H1 (cell line): ENCODE data around the gene TNRC6B. TPM values are rescaled to one million over a fixed set of nuclear protein-coding genes. Genes with fewer than 3 reads are reported as not detected.

Experiments
- CTCF ChIA-PET: fragments of 300-600 bp; sonication (Branson Sonifier 250); formaldehyde crosslinking; loops from one replicate; lab custom pipeline; 2021; ENCODE audit not compliant: partially characterized antibody; lab: Charles Lee
- POLR2A ChIA-PET: fragments of 300-600 bp; sonication (Branson Sonifier 250); formaldehyde crosslinking; loops from one replicate; lab custom pipeline; 2021; ENCODE audit warnings: inconsistent platforms; ENCODE audit not compliant: partially characterized antibody; lab: Charles Lee
- DNase-seq, 2 experiments: peaks; one replicate each; pipeline versions ENCODE4 v3.0.0 to v3.0.0-alpha.2; 2010 to 2022; ENCODE audit warnings: low spot score in 2 of 2, low read depth in 1 of 2, mixed read lengths in 1 of 2
- FAIRE-seq: peaks from 2 replicates; lab custom pipeline; 2011; peaks lifted over from hg19 to GRCh38; lab: Jason Lieb, UNC
- H2AFZ ChIP-seq: 2 replicates; pipeline ENCODE4 v1.8.1; 2012; ENCODE audit warnings: low read length, inconsistent platforms
- H2AK5ac ChIP-seq: 2 replicates; pipeline ENCODE4 v1.6.1; 2013; ENCODE audit warnings: low read depth, low read length
- H2BK120ac ChIP-seq: replicated peaks from 2 replicates; pipeline ENCODE3; 2013; ENCODE audit warnings: low read depth, low read length, inconsistent platforms
- H2BK12ac ChIP-seq: 2 replicates; pipeline ENCODE4 v1.6.1; 2013; ENCODE audit warnings: low read depth, low read length
- H2BK15ac ChIP-seq: 2 replicates; pipeline ENCODE4 v1.6.1; 2013; ENCODE audit warnings: low read length
- H2BK20ac ChIP-seq: 2 replicates; pipeline ENCODE4 v1.6.1; 2013; ENCODE audit warnings: low read length
- H2BK5ac ChIP-seq: 2 replicates; pipeline ENCODE4 v1.6.1; 2013; ENCODE audit warnings: low read depth, low read length
- H3K14ac ChIP-seq: 2 replicates; pipeline ENCODE4 v1.6.1; 2013; ENCODE audit warnings: inconsistent platforms; ENCODE audit not compliant: insufficient read length
- H3K18ac ChIP-seq: 2 replicates; pipeline ENCODE4 v1.6.1; 2013; ENCODE audit warnings: low read length; ENCODE audit errors: extremely low read depth
- H3K23ac ChIP-seq: 2 replicates; pipeline ENCODE4 v1.6.1; 2013; ENCODE audit warnings: inconsistent platforms; ENCODE audit not compliant: insufficient read length
- H3K23me2 ChIP-seq: 2 replicates; pipeline ENCODE4 v1.6.1; 2013; ENCODE audit warnings: low read depth, low read length
- H3K27ac ChIP-seq: 2 replicates; pipeline ENCODE4 v1.6.1; 2011; ENCODE audit warnings: low read depth, low read length, inconsistent platforms
- H3K27me3 ChIP-seq, 4 experiments: replicated peaks in 1 of 4; 1 replicate in 1 of 4; 2 replicates in 3 of 4; pipeline versions ENCODE4 v1.6.1 to v1.8.1; 2011 to 2013; ENCODE audit warnings: low read length in 3 of 4, mild to moderate bottlenecking in 3 of 4, inconsistent platforms in 2 of 4, mixed read lengths in 2 of 4, moderate library complexity in 1 of 4; ENCODE audit not compliant: control insufficient read depth in 3 of 4, insufficient read depth in 3 of 4; ENCODE audit errors: extremely low read depth in 1 of 4
- H3K36me3 ChIP-seq, 4 experiments: 2 replicates each; pipeline versions ENCODE4 v1.6.1 to v1.8.1; 2011 to 2013; ENCODE audit warnings: mild to moderate bottlenecking in 4 of 4, low read length in 3 of 4, moderate library complexity in 2 of 4, control low read depth in 1 of 4, inconsistent platforms in 1 of 4; ENCODE audit not compliant: insufficient read depth in 4 of 4, control insufficient read depth in 2 of 4
- H3K4ac ChIP-seq: replicated peaks from 2 replicates; pipeline ENCODE3; 2013; ENCODE audit warnings: low read length, low read depth, mixed read lengths, inconsistent platforms; ENCODE audit not compliant: insufficient read length
- H3K4me1 ChIP-seq, 4 experiments: replicated peaks in 1 of 4; 1 replicate in 1 of 4; 2 replicates in 3 of 4; pipeline versions ENCODE4 v1.6.1 to v1.8.1; 2011 to 2013; ENCODE audit warnings: low read length in 3 of 4, inconsistent platforms in 2 of 4, mixed read lengths in 1 of 4; ENCODE audit not compliant: insufficient read depth in 4 of 4, control insufficient read depth in 3 of 4
- H3K4me2 ChIP-seq, 2 experiments: 2 replicates each; pipeline versions ENCODE4 v1.6.1 to v1.8.1; 2011 to 2013; ENCODE audit warnings: low read depth in 2 of 2, low read length in 2 of 2, control low read depth in 1 of 2, inconsistent platforms in 1 of 2, mild to moderate bottlenecking in 1 of 2; ENCODE audit not compliant: insufficient read depth in 1 of 2
- H3K4me3 ChIP-seq, 4 experiments: fragments of 200-600, 300-600 bp in 1 of 4; sonication (generic), shearing (Covaris generic), sonication (Bioruptor Twin) in 1 of 4; 2 replicates each; pipeline versions ENCODE4 v1.5.1 to v1.8.1; 2011 to 2016; ENCODE audit warnings: low read length in 4 of 4, low read depth in 3 of 4, control low read depth in 2 of 4, inconsistent platforms in 2 of 4, mild to moderate bottlenecking in 2 of 4, mixed read lengths in 1 of 4, moderate library complexity in 1 of 4; ENCODE audit not compliant: insufficient read depth in 2 of 4; ENCODE audit errors: extremely low read depth in 1 of 4
- H3K56ac ChIP-seq: replicated peaks from 2 replicates; pipeline ENCODE3; 2013; ENCODE audit warnings: low read depth, mild to moderate bottlenecking, mixed read lengths, low read length, inconsistent platforms; ENCODE audit not compliant: insufficient read length
- H3K79me1 ChIP-seq: 2 replicates; pipeline ENCODE4 v1.6.1; 2013; ENCODE audit warnings: low read depth, low read length, control low read depth
- H3K79me2 ChIP-seq, 2 experiments: 2 replicates each; pipeline versions ENCODE4 v1.6.1 to v1.8.1; 2012 to 2013; ENCODE audit warnings: low read length in 2 of 2, mild to moderate bottlenecking in 2 of 2, inconsistent platforms in 1 of 2; ENCODE audit not compliant: insufficient read depth in 2 of 2, control insufficient read depth in 1 of 2
- H3K9ac ChIP-seq, 4 experiments: replicated peaks in 1 of 4; 1 replicate in 1 of 4; 2 replicates in 3 of 4; pipeline versions ENCODE4 v1.6.1 to v1.8.1; 2011 to 2013; ENCODE audit warnings: low read depth in 3 of 4, low read length in 3 of 4, control low read depth in 2 of 4, mild to moderate bottlenecking in 2 of 4, moderate library complexity in 2 of 4, inconsistent platforms in 1 of 4; ENCODE audit errors: extremely low read depth in 1 of 4
- H3K9me3 ChIP-seq, 2 experiments: 2 replicates each; pipeline versions ENCODE4 v1.6.1 to v1.8.1; 2012 to 2013; ENCODE audit warnings: mild to moderate bottlenecking in 2 of 2, moderate library complexity in 2 of 2, control low read depth in 1 of 2, inconsistent platforms in 1 of 2, low read depth in 1 of 2, low read length in 1 of 2, mixed read lengths in 1 of 2; ENCODE audit not compliant: insufficient read depth in 2 of 2
- H4K20me1 ChIP-seq, 2 experiments: replicated peaks in 1 of 2; 2 replicates each; pipeline versions ENCODE3 to v1.8.1; 2011 to 2013; ENCODE audit warnings: inconsistent platforms in 2 of 2, low read length in 2 of 2, mild to moderate bottlenecking in 1 of 2; ENCODE audit not compliant: insufficient read depth in 2 of 2, control insufficient read depth in 1 of 2
- H4K5ac ChIP-seq: 2 replicates; pipeline ENCODE4 v1.6.1; 2013; ENCODE audit warnings: low read length, low read depth, mixed read lengths, inconsistent platforms; ENCODE audit not compliant: insufficient read length
- H4K8ac ChIP-seq: 2 replicates; pipeline ENCODE4 v1.8.0; 2013; ENCODE audit warnings: mild to moderate bottlenecking, moderate library complexity, low read length, inconsistent platforms; ENCODE audit not compliant: insufficient read depth; ENCODE audit errors: extremely low read depth
- H4K91ac ChIP-seq: replicated peaks from 2 replicates; pipeline ENCODE3; 2013; ENCODE audit warnings: low read length, mixed read lengths, inconsistent platforms; ENCODE audit not compliant: insufficient read length
- ATF3 ChIP-seq: IDR thresholded peaks from 2 replicates; pipeline ENCODE4 v1.6.1; 2011; ENCODE audit warnings: low read depth, mild to moderate bottlenecking, low read length; ENCODE audit not compliant: insufficient read depth
- CBX5 ChIP-seq: fragments of 300-800, 300-1000 bp; sonication (generic); IDR thresholded peaks from 2 replicates; pipeline ENCODE4 v1.7.1; 2016; ENCODE audit warnings: antibody characterized with exemption, low read length, low read depth
- CHD2 ChIP-seq: IDR thresholded peaks from 2 replicates; pipeline ENCODE4 v1.6.1; 2012; ENCODE audit warnings: low read length, improper control_type of control experiment
- EGR1 ChIP-seq: IDR thresholded peaks from 2 replicates; pipeline ENCODE4 v1.6.1; 2011; ENCODE audit warnings: low read depth, low read length, borderline replicate concordance
- HDAC6 ChIP-seq: IDR thresholded peaks from one replicate; pipeline ENCODE4 v1.7.1; 2012; ENCODE audit warnings: low read depth, mild to moderate bottlenecking, inconsistent platforms, low read length, moderate library complexity
- KDM5A ChIP-seq: fragments of 200-600 bp; IDR thresholded peaks from 2 replicates; pipeline ENCODE4 v1.7.1; 2012; ENCODE audit warnings: mild to moderate bottlenecking, low read length, inconsistent platforms, mixed read lengths
- MAX ChIP-seq: IDR thresholded peaks from 2 replicates; pipeline ENCODE4 v1.6.1; 2012; ENCODE audit warnings: inconsistent platforms
- PHF8 ChIP-seq: fragments of 200-600 bp; sonication (generic); conservative IDR thresholded peaks from 2 replicates; pipeline ENCODE4 v1.7.1; 2012; ENCODE audit warnings: low read depth, mild to moderate bottlenecking, inconsistent platforms, low read length, moderate library complexity
- POLR2A ChIP-seq, 2 experiments: IDR thresholded peaks; 1 replicate in 1 of 2; 2 replicates in 1 of 2; pipeline ENCODE4 v1.6.1; 2011; ENCODE audit warnings: low read depth in 2 of 2, low read length in 2 of 2, mild to moderate bottlenecking in 2 of 2; ENCODE audit errors: control extremely low read depth in 1 of 2
- POU5F1 ChIP-seq: IDR thresholded peaks from 2 replicates; pipeline ENCODE4 v1.6.1; 2011; ENCODE audit warnings: low read depth, mild to moderate bottlenecking, low read length, moderate library complexity
- TAF1 ChIP-seq: IDR thresholded peaks from 2 replicates; pipeline ENCODE4 v1.6.1; 2011; ENCODE audit warnings: mild to moderate bottlenecking, low read depth, low read length
- TBP ChIP-seq: IDR thresholded peaks from 2 replicates; pipeline ENCODE4 v1.6.1; 2011; ENCODE audit warnings: low read depth, low read length, improper control_type of control experiment
- TCF12 ChIP-seq: IDR thresholded peaks from 2 replicates; pipeline ENCODE4 v1.6.1; 2011; ENCODE audit warnings: low read depth, mild to moderate bottlenecking, low read length
- YY1 ChIP-seq: IDR thresholded peaks from 2 replicates; pipeline ENCODE4 v1.6.1; 2011; ENCODE audit warnings: low read depth, mild to moderate bottlenecking, low read length
- WGBS, 2 experiments: shearing (Covaris generic) in 1 of 2; methylation state at CpG; one replicate each; pipeline versions ENCODE4 v1.1.6 to v1.1.7; 2013 to 2015; ENCODE audit warnings: low lambda C conversion rate in 2 of 2, mixed read lengths in 2 of 2, inconsistent platforms in 1 of 2, low coverage in 1 of 2, missing lambda C conversion rate in 1 of 2; ENCODE audit not compliant: insufficient replicate concordance in 2 of 2, insufficient coverage in 1 of 2, insufficient read length in 1 of 2; ENCODE audit errors: extremely low coverage in 1 of 2, missing lambda C conversion rate in 1 of 2; 5-methylcytosine and 5-hydroxymethylcytosine counted together
- polyA plus RNA-seq, 7 experiments: library from polyadenylated mRNA; depleted of rRNA in 3 of 7; stranded (reverse) in 5 of 7; unstranded in 2 of 7; fragments of >200 nt in 5 of 7; fragments of 200-250 nt in 2 of 7; gene quantifications; 1 replicate in 5 of 7; 2 replicates in 1 of 7; 4 replicates in 1 of 7; pipeline versions ENCODE4 v1.2.1 to v1.2.3, GENCODE V29; 2011 to 2013; ENCODE audit warnings: missing spikeins in 2 of 7, mixed read lengths in 2 of 7
- total RNA-seq: library from RNA; stranded (reverse); fragmentation: NEBNext Ultra II Directional; extraction: Animal tissue kit (Norgen Biotek cat#: 25700); gene quantifications from 2 replicates; pipeline ENCODE4 v1.2.1, GENCODE V29; 2021

Gene TNRC6B
- total and polyA plus RNA-seq, 2 of the 8 experiments (the other 6 are each of a cell fraction or from before 2014, with no cell fraction given): 12.5 to 48.9 TPM

GRCh38 chr22:40385036-40385782 is 207.5 kb downstream of the TNRC6B start:
- Histone ChIP-seq H3K9ac (no peak overlapping the region), H3K56ac (no peak overlapping the region), H3K79me1 (peaks cover 3% of the 10 kb centered on the region; the same call in 1 of the 2 replicates), H3K79me2 (no peaks in the 10 kb centered on the region), H2AFZ (no peak overlapping the region), H4K20me1 (peaks cover 0 to 2% of the 10 kb centered on the region in 2 experiments), H2BK20ac (no peak overlapping the region), H4K8ac (no peak overlapping the region), H4K5ac (no peak overlapping the region), H2AK5ac (no peak overlapping the region), H3K4me3 (no peak overlapping the region), H3K27me3 (no peaks in the 10 kb centered on the region), H3K23me2 (no peaks in the 10 kb centered on the region; the same call in 1 of the 2 replicates), H3K4ac (no peak overlapping the region), H2BK12ac (no peak overlapping the region), H3K36me3 (no peaks in the 10 kb centered on the region), H4K91ac (no peak overlapping the region), H3K23ac (no peak overlapping the region), H3K4me1 (no peaks in the 10 kb centered on the region), H3K27ac (no peak overlapping the region), H2BK15ac (no peak overlapping the region), H3K9me3 (no peaks in the 10 kb centered on the region), H3K14ac (no peak overlapping the region), H3K18ac (no peak overlapping the region), H3K4me2 (no peak overlapping the region), H2BK5ac (no peak overlapping the region), H2BK120ac (no peak overlapping the region)
- ChIA-PET POLR2A (interaction anchor here (0.6 kb wide), 2 partner anchors 68 to 253 kb away, joined by 3 read pairs; no protein-coding TSS in a partner anchor), CTCF (interaction anchor here (1.4 kb wide), 1 partner anchor 11 kb away, joined by 8 read pairs; no protein-coding TSS in a partner anchor)
- no peak for FAIRE-seq
- 88 to 100% methylated on average over 1 to 10 of the region's 10 CpGs for WGBS, 2 experiments
- no peak for DNase-seq
- TF ChIP-seq HDAC6 (no peak), POU5F1 (no peak), KDM5A (no peak), EGR1 (no peak), TBP (no peak), MAX (no peak), CHD2 (no peak), TCF12 (no peak), YY1 (no peak), PHF8 (no peak), POLR2A (IDR thresholded peaks at IDR 0.05; ENCODE audit: control extremely low read depth in 1 of 2, low read depth in 2 of 2, low read length in 2 of 2) (no peak), CBX5 (no peak), TAF1 (no peak), ATF3 (no peak)
